ENCODE results near the gene PDZK1.

GRCh38 chr1:145708063-145708462 lies 895 bp upstream of the PDZK1 start:
- no peak for TF ChIP-seq CTCF (IDR thresholded peaks at IDR 0.05)
- TF ChIP-seq POLR2A (IDR thresholded peaks at IDR 0.05): no peak
